Upper lobe of left lung (tissue), 4 donors: ENCODE results near the gene VPS35L.

Experiments used
- EP300 ChIP-seq, 4 donors: sonication (generic); formaldehyde crosslinking; IDR thresholded peaks; one replicate each; pipeline ENCODE4 v1.5.1; 2017; ENCODE audit warnings: antibody characterized with exemption in 4 of 4, control low read depth in 2 of 4
- POLR2A ChIP-seq, 4 donors: fragments of 450-650 bp; IDR thresholded peaks; one replicate each; pipeline ENCODE4 v1.5.1; 2016 to 2017; ENCODE audit warnings: antibody characterized with exemption in 4 of 4, mild to moderate bottlenecking in 2 of 4
- POLR2AphosphoS5 ChIP-seq, 2 donors: sonication (generic); formaldehyde crosslinking; IDR thresholded peaks; one replicate each; pipeline ENCODE4 v1.5.1; 2017; ENCODE audit warnings: antibody characterized with exemption in 2 of 2
- TF ChIP-seq, protein P1 (sequence below), 6 experiments: fragments of 450-650 bp in 4 of 6; fragments of 200-600 bp in 2 of 6; sonication (generic) in 2 of 6; IDR thresholded peaks; one replicate each; pipeline ENCODE4 v1.5.1; 2016 to 2019; ENCODE audit warnings: antibody characterized with exemption in 6 of 6

DNA sequence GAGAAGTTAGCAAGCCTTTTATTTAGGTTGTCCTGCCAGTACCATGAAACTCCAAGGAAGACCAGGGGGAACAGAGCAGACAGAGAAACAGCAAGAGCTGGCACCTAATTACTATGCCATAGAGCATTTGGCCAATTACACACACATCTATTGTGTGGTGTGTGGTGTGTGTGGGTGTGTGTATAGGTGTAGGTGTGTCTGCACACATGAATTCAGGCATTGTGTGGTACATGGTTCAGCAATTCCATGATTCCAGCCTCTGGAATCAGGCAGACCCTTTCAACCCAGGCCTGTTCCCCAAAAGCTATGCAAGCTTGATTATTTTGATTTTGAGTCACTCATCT, 188.3 kb downstream of the VPS35L start:
- TF ChIP-seq, protein P1, sequence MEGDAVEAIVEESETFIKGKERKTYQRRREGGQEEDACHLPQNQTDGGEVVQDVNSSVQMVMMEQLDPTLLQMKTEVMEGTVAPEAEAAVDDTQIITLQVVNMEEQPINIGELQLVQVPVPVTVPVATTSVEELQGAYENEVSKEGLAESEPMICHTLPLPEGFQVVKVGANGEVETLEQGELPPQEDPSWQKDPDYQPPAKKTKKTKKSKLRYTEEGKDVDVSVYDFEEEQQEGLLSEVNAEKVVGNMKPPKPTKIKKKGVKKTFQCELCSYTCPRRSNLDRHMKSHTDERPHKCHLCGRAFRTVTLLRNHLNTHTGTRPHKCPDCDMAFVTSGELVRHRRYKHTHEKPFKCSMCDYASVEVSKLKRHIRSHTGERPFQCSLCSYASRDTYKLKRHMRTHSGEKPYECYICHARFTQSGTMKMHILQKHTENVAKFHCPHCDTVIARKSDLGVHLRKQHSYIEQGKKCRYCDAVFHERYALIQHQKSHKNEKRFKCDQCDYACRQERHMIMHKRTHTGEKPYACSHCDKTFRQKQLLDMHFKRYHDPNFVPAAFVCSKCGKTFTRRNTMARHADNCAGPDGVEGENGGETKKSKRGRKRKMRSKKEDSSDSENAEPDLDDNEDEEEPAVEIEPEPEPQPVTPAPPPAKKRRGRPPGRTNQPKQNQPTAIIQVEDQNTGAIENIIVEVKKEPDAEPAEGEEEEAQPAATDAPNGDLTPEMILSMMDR (IDR thresholded peaks at IDR 0.05): no peak
- TF ChIP-seq POLR2A (IDR thresholded peaks at IDR 0.05) (no peak), EP300 (IDR thresholded peaks at IDR 0.05) (no peak), POLR2AphosphoS5 (IDR thresholded peaks at IDR 0.05) (no peak)
